Endothelial cell of umbilical vein (primary cell): ENCODE results near the gene TUBA1A. TPM values are rescaled to one million over a fixed set of nuclear protein-coding genes. Genes with fewer than 3 reads are reported as not detected.
"Not testable (repeated sequence)": the region's sequence is repeated elsewhere in the genome, so short reads cannot be mapped to it uniquely, and the experiment has no call there.

Experiments
- BruUV-seq: library from RNA; stranded (reverse); fragments of 400-500 nt; replicated peaks from 2 replicates; lab custom pipeline; 2021; lab: Mats Ljungman, UMichigan
- CTCF ChIA-PET: fragments of 300-600, 350-600 bp; sonication (Branson Sonifier 250); formaldehyde crosslinking; loops from one replicate; lab custom pipeline; 2021; ENCODE audit warnings: antibody characterized with exemption, inconsistent platforms; lab: Charles Lee
- POLR2A ChIA-PET: fragments of 300-600, 350-600 bp; sonication (Branson Sonifier 250); formaldehyde crosslinking; loops from one replicate; lab custom pipeline; 2021; ENCODE audit warnings: antibody characterized with exemption, inconsistent platforms; lab: Charles Lee
- DNase-seq: peaks from one replicate; pipeline ENCODE4 v3.0.0-alpha.2; 2011; ENCODE audit warnings: low read depth, low spot score
- FAIRE-seq: peaks from 2 replicates; lab custom pipeline; 2011; peaks lifted over from hg19 to GRCh38; lab: Jason Lieb, UNC
- H2AFZ ChIP-seq: 2 replicates; pipeline ENCODE4 v1.6.0; 2012; ENCODE audit warnings: low read depth, low read length, control low read depth, inconsistent platforms
- H3K27ac ChIP-seq: 2 replicates; pipeline ENCODE4 v1.5.1; 2011; ENCODE audit warnings: low read depth, mild to moderate bottlenecking, control low read depth, low read length, moderate library complexity; ENCODE audit not compliant: insufficient read depth
- H3K27me3 ChIP-seq, 2 experiments: 2 replicates each; pipeline versions ENCODE4 v1.6.0 to v1.6.1; 2011; ENCODE audit warnings: low read length in 2 of 2, mixed read lengths in 1 of 2; ENCODE audit not compliant: control insufficient read depth in 2 of 2, insufficient read depth in 2 of 2
- H3K36me3 ChIP-seq, 2 experiments: 2 replicates in 1 of 2; 3 replicates in 1 of 2; pipeline ENCODE4 v1.5.1; 2011; ENCODE audit warnings: low read length in 2 of 2, mild to moderate bottlenecking in 1 of 2, moderate library complexity in 1 of 2; ENCODE audit not compliant: control insufficient read depth in 2 of 2, insufficient read depth in 2 of 2; ENCODE audit errors: extremely low read depth in 1 of 2
- H3K4me1 ChIP-seq: 3 replicates; pipeline ENCODE4 v1.5.1; 2011; ENCODE audit warnings: mild to moderate bottlenecking, low read length; ENCODE audit not compliant: control insufficient read depth, insufficient read depth; ENCODE audit errors: extremely low read depth
- H3K4me2 ChIP-seq: 2 replicates; pipeline ENCODE4 v1.6.1; 2011; ENCODE audit warnings: low read length, control low read depth, mixed read lengths; ENCODE audit not compliant: insufficient read depth
- H3K4me3 ChIP-seq, 3 experiments: fragments of 200-600 bp in 1 of 3; sonication (generic), shearing (Covaris generic) in 1 of 3; replicated peaks in 1 of 3; 2 replicates each; pipeline ENCODE4 v1.5.1; 2011 to 2016; ENCODE audit warnings: control low read depth in 3 of 3, low read length in 3 of 3, mild to moderate bottlenecking in 2 of 3, inconsistent platforms in 1 of 3, low read depth in 1 of 3, moderate library complexity in 1 of 3; ENCODE audit not compliant: insufficient read depth in 1 of 3
- H3K79me2 ChIP-seq: 2 replicates; pipeline ENCODE4 v1.6.0; 2012; ENCODE audit warnings: low read length, inconsistent platforms; ENCODE audit not compliant: control insufficient read depth, insufficient read depth
- H3K9ac ChIP-seq: replicated peaks from 2 replicates; pipeline ENCODE3; 2011; ENCODE audit warnings: low read length, control low read depth; ENCODE audit not compliant: insufficient read depth; ENCODE audit errors: extremely low read depth
- H3K9me1 ChIP-seq: replicated peaks from 3 replicates; pipeline ENCODE4 v1.6.0; 2011; ENCODE audit warnings: mild to moderate bottlenecking, low read length; ENCODE audit not compliant: control insufficient read depth, insufficient read depth; ENCODE audit errors: extremely low read depth
- H3K9me3 ChIP-seq: replicated peaks from 2 replicates; pipeline ENCODE4 v1.5.1; 2012; ENCODE audit warnings: low read length, inconsistent platforms; ENCODE audit not compliant: control insufficient read depth, insufficient read depth
- H4K20me1 ChIP-seq: replicated peaks from 2 replicates; pipeline ENCODE3; 2011; ENCODE audit warnings: mild to moderate bottlenecking, low read length; ENCODE audit not compliant: control insufficient read depth, insufficient read depth; ENCODE audit errors: extremely low read depth
- dilution Hi-C: fragments of 300-500 bp; cut with MboI; formaldehyde crosslinking; loops from one replicate; pipeline ENCODE4 v1.15.0; 2019; ENCODE audit warnings: low sequenced_read_pairs; ENCODE audit not compliant: extremely low pct_ligation_motif_present
- intact Hi-C: fragments of 100-400 bp; cut with micrococcal nuclease; formaldehyde crosslinking; loops from one replicate; pipeline ENCODE4 v1.10.0; 2022
- polyA plus RNA-seq, 4 experiments: library from polyadenylated mRNA; depleted of rRNA in 3 of 4; stranded (reverse) in 3 of 4; unstranded in 1 of 4; fragments of >200 nt; gene quantifications; 2 replicates each; pipeline versions ENCODE4 v1.2.1 to v1.2.3, GENCODE V29; 2011 to 2012; ENCODE audit warnings: missing spikeins in 1 of 4
- total RNA-seq: library from RNA; stranded (reverse); gene quantifications from 2 replicates; pipeline ENCODE4 v1.2.3, GENCODE V29; 2021

The TUBA1A gene
- total and polyA plus RNA-seq, 2 donors (not counting 3 experiments of a cell fraction or from before 2014, with no cell fraction given): 740 to 2,429 TPM

- CTCF ChIA-PET, H3K9ac ChIP-seq, H3K9me1 ChIP-seq, H3K27ac ChIP-seq, H2AFZ ChIP-seq, H3K9me3 ChIP-seq, DNase-seq, FAIRE-seq, intact Hi-C loops, BruUV-seq, H4K20me1 ChIP-seq, H3K27me3 ChIP-seq, dilution Hi-C loops, H3K4me3 ChIP-seq: not testable (repeated sequence)
- peaks cover 28% of the 10 kb centered on the region for H3K4me1 ChIP-seq
- H3K79me2 ChIP-seq: peaks cover 26% of the 10 kb centered on the region
- POLR2A ChIA-PET: interaction anchor here (4.8 kb wide), 1 partner anchor 55 kb away, joined by 58 read pairs; the partner anchor contains the start of gene TUBA1B
- H3K4me2 ChIP-seq: peak overlapping the region; percentile 93
- peaks cover 10 to 12% of the 10 kb centered on the region in 2 experiments for H3K36me3 ChIP-seq
These were observed 2.6 kb downstream of the TUBA1A start for GRCh38 chr12:49186307-49186706.

- H3K4me3 ChIP-seq, DNase-seq, H3K9me1 ChIP-seq, dilution Hi-C loops, FAIRE-seq, BruUV-seq, H3K9ac ChIP-seq, H3K4me2 ChIP-seq, H3K27me3 ChIP-seq, H3K9me3 ChIP-seq, H3K27ac ChIP-seq, intact Hi-C loops, H2AFZ ChIP-seq, CTCF ChIA-PET, H4K20me1 ChIP-seq: not testable (repeated sequence)
- peaks cover 23% of the 10 kb centered on the region for H3K4me1 ChIP-seq
- peaks cover 10 to 12% of the 10 kb centered on the region in 2 experiments for H3K36me3 ChIP-seq
- H3K79me2 ChIP-seq: peaks cover 26% of the 10 kb centered on the region
- POLR2A ChIA-PET: interaction anchor here (0.6 to 3.3 kb wide), 2 partner anchors 54 to 77 kb away, joined by 3 to 17 read pairs; partner anchors contain the start of gene TUBA1B
These were observed 4.2 kb downstream of the TUBA1A start for GRCh38 chr12:49184697-49185096.
